Stimulated activated CD4-positive, alpha-beta T cell treated with anti-CD3 and anti-CD28 coated beads, Interleukin-15, amount 100 ng/mL, for 24 hours (primary cell): ENCODE measurements around the gene MCTP2.

Source experiments
- DNase-seq: peaks from one replicate; pipeline ENCODE4 v3.0.0-alpha.2; 2020

MCTP2 gene

GRCh38 chr15:94404733-94405283 is 173.4 kb downstream of the MCTP2 start:
- no peak for DNase-seq

GRCh38 chr15:94411285-94411684 is 179.9 kb downstream of the MCTP2 start:
- DNase-seq, result no peak

GRCh38 chr15:94411846-94412245 is 180.5 kb downstream of the MCTP2 start:
- no peak for DNase-seq

- DNase-seq, result no peak
These were observed 181.8 kb downstream of the MCTP2 start for GRCh38 chr15:94412979-94413746.

GRCh38 chr15:94414916-94415315 is 183.6 kb downstream of the MCTP2 start:
- DNase-seq, result no peak

- no peak for DNase-seq
These were observed 184.9 kb downstream of the MCTP2 start for GRCh38 chr15:94416267-94416666.

GRCh38 chr15:94416820-94417219 is 185.5 kb downstream of the MCTP2 start:
- DNase-seq, result no peak

- DNase-seq, result no peak
These were observed 186.3 kb downstream of the MCTP2 start for GRCh38 chr15:94417501-94418293.

- DNase-seq, result no peak
These were observed 190.3 kb downstream of the MCTP2 start for GRCh38 chr15:94421706-94422105.

GRCh38 chr15:94432279-94432678 is 200.9 kb downstream of the MCTP2 start:
- DNase-seq, result no peak

GRCh38 chr15:94439158-94439557 is 207.8 kb downstream of the MCTP2 start:
- no peak for DNase-seq

GRCh38 chr15:94441760-94442159 is 210.4 kb downstream of the MCTP2 start:
- no peak for DNase-seq

- DNase-seq, result no peak
These were observed 211.1 kb downstream of the MCTP2 start for GRCh38 chr15:94442480-94442879.

- DNase-seq, result no peak
These were observed 211.8 kb downstream of the MCTP2 start for GRCh38 chr15:94443186-94443585.

GRCh38 chr15:94445566-94446160 is 214.3 kb downstream of the MCTP2 start:
- no peak for DNase-seq

- no peak for DNase-seq
These were observed 215.1 kb downstream of the MCTP2 start for GRCh38 chr15:94446441-94446840.

- no peak for DNase-seq
These were observed 220.1 kb downstream of the MCTP2 start for GRCh38 chr15:94451466-94451865.

GRCh38 chr15:94453227-94453988 is 222.0 kb downstream of the MCTP2 start:
- DNase-seq, result no peak

- no peak for DNase-seq
These were observed 223.9 kb downstream of the MCTP2 start for GRCh38 chr15:94455297-94455696.

- no peak for DNase-seq
These were observed 224.9 kb downstream of the MCTP2 start for GRCh38 chr15:94456226-94456625.

GRCh38 chr15:94457661-94458060 is 226.3 kb downstream of the MCTP2 start:
- no peak for DNase-seq

- no peak for DNase-seq
These were observed 229.3 kb downstream of the MCTP2 start for GRCh38 chr15:94460624-94461023.

GRCh38 chr15:94467034-94467433 is 235.7 kb downstream of the MCTP2 start:
- no peak for DNase-seq
